HG03280 (cell line): ENCODE data around the gene SPDYE3.
"Not testable (repeated sequence)": the region's sequence is repeated elsewhere in the genome, so short reads cannot be mapped to it uniquely, and the experiment has no call there.

Experiments
- ATAC-seq: cut with Tn5 transposase; IDR thresholded peaks from one replicate; pipeline ENCODE4 v1.9.1; 2021; ENCODE audit warnings: mild to moderate bottlenecking, moderate library complexity; ENCODE audit not compliant: unreplicated experiment

SPDYE3 gene

GRCh38 chr7:100287191-100287969 lies 20.1 kb upstream of the SPDYE3 start:
- not testable (repeated sequence) for ATAC-seq

GRCh38 chr7:100288258-100288657 lies 19.2 kb upstream of the SPDYE3 start:
- ATAC-seq, result not testable (repeated sequence)

GRCh38 chr7:100292162-100292561 lies 15.3 kb upstream of the SPDYE3 start:
- not testable (repeated sequence) for ATAC-seq

GRCh38 chr7:100295269-100295668 lies 12.2 kb upstream of the SPDYE3 start:
- not testable (repeated sequence) for ATAC-seq

GRCh38 chr7:100297852-100298631 lies 9.5 kb upstream of the SPDYE3 start:
- ATAC-seq, result not testable (repeated sequence)

- not testable (repeated sequence) for ATAC-seq
Measured at GRCh38 chr7:100298632-100298895, 8.9 kb upstream of the SPDYE3 start.

GRCh38 chr7:100304526-100304925 lies 3.0 kb upstream of the SPDYE3 start:
- not testable (repeated sequence) for ATAC-seq

- ATAC-seq, result not testable (repeated sequence)
Measured at GRCh38 chr7:100318329-100318728, 10.8 kb downstream of the SPDYE3 start.

- ATAC-seq, result not testable (repeated sequence)
Measured at GRCh38 chr7:100321648-100322047, 14.1 kb downstream of the SPDYE3 start.

- not testable (repeated sequence) for ATAC-seq
Measured at GRCh38 chr7:100324194-100324593, 16.7 kb downstream of the SPDYE3 start.

GRCh38 chr7:100325671-100326070 lies 18.2 kb downstream of the SPDYE3 start:
- ATAC-seq, result not testable (repeated sequence)

GRCh38 chr7:100326914-100327313 lies 19.4 kb downstream of the SPDYE3 start:
- not testable (repeated sequence) for ATAC-seq

GRCh38 chr7:100335566-100336466 lies 28.3 kb downstream of the SPDYE3 start:
- peak; percentile 93 for ATAC-seq

- ATAC-seq, result not testable (repeated sequence)
Measured at GRCh38 chr7:100338083-100338696, 30.7 kb downstream of the SPDYE3 start.

- ATAC-seq, result not testable (repeated sequence)
Measured at GRCh38 chr7:100341286-100341685, 33.8 kb downstream of the SPDYE3 start.

GRCh38 chr7:100342765-100343164 lies 35.3 kb downstream of the SPDYE3 start:
- ATAC-seq, result no peak

- ATAC-seq, result not testable (repeated sequence)
Measured at GRCh38 chr7:100344124-100344559, 36.6 kb downstream of the SPDYE3 start.

GRCh38 chr7:100344560-100345287 lies 37.2 kb downstream of the SPDYE3 start:
- ATAC-seq, result peak; percentile 85

GRCh38 chr7:100345288-100345672 lies 37.8 kb downstream of the SPDYE3 start:
- ATAC-seq, result peak; percentile 32

GRCh38 chr7:100346921-100347320 lies 39.4 kb downstream of the SPDYE3 start:
- ATAC-seq, result no peak
